HL-60 (cell line): Measurements from ENCODE around the gene NAALADL2.
"Not testable (repeated sequence)": the region's sequence is repeated elsewhere in the genome, so short reads cannot be mapped to it uniquely, and the experiment has no call there.

Experiments
- CTCF ChIP-seq: IDR thresholded peaks from one replicate; pipeline ENCODE4 v1.5.1; 2011; ENCODE audit warnings: low read length, control low read depth, inconsistent platforms; ENCODE audit not compliant: insufficient read depth
- POLR2AphosphoS5 ChIP-seq: IDR thresholded peaks from 2 replicates; pipeline ENCODE4 v1.6.1; 2012; ENCODE audit warnings: low read depth
- REST ChIP-seq: IDR thresholded peaks from 2 replicates; pipeline ENCODE4 v1.6.1; 2012; ENCODE audit warnings: low read depth; ENCODE audit not compliant: insufficient replicate concordance

GRCh38 chr3:175371187-175371586 is 512.1 kb downstream of the NAALADL2 start:
- TF ChIP-seq CTCF, REST, POLR2AphosphoS5: not testable (repeated sequence)
